Measurements from ENCODE around the gene IFRD1.

Gene IFRD1

DNA sequence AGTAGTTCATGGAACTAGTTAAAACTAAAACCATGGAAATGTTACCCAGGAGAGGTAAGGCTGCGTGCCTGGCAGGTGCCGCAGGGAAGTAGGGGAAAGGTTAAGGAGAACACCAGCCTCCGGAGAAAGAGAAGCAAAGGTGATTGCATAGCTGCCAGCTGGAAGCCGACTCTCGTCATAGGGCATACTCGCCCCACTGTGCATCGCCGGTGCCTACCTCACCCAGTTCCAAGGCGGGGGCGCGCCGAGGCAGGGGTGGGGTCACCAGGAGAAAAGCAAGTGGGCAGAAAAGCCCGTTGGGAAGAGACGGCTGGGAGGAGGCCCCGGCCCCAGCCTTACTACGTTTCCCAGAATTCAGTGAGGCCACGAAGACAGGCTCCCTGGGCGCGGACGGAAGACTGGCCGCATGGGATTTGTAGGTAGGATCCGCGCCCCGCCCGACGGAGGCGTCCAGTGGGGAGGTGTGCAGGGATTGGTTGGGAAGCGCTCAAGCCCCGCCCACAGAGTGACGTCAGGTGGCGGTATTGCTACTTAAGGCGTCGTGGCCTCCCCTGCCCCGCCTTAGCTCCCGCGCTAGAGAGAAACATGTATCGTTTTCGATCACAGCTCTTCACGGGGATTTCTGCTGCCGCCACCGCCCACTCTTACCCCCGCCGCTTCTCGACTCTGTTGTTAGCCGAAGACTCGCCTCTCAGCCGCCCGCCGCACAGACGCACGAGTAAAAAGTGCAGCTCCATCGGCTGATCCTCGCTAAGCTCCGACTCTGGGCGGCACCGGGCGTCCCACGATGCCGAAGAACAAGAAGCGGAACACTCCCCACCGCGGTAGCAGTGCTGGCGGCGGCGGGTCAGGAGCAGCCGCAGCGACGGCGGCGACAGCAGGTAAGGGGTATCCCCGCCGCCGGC lies at the start of gene IFRD1 (continued):
- TF ChIP-seq, protein P1, sequence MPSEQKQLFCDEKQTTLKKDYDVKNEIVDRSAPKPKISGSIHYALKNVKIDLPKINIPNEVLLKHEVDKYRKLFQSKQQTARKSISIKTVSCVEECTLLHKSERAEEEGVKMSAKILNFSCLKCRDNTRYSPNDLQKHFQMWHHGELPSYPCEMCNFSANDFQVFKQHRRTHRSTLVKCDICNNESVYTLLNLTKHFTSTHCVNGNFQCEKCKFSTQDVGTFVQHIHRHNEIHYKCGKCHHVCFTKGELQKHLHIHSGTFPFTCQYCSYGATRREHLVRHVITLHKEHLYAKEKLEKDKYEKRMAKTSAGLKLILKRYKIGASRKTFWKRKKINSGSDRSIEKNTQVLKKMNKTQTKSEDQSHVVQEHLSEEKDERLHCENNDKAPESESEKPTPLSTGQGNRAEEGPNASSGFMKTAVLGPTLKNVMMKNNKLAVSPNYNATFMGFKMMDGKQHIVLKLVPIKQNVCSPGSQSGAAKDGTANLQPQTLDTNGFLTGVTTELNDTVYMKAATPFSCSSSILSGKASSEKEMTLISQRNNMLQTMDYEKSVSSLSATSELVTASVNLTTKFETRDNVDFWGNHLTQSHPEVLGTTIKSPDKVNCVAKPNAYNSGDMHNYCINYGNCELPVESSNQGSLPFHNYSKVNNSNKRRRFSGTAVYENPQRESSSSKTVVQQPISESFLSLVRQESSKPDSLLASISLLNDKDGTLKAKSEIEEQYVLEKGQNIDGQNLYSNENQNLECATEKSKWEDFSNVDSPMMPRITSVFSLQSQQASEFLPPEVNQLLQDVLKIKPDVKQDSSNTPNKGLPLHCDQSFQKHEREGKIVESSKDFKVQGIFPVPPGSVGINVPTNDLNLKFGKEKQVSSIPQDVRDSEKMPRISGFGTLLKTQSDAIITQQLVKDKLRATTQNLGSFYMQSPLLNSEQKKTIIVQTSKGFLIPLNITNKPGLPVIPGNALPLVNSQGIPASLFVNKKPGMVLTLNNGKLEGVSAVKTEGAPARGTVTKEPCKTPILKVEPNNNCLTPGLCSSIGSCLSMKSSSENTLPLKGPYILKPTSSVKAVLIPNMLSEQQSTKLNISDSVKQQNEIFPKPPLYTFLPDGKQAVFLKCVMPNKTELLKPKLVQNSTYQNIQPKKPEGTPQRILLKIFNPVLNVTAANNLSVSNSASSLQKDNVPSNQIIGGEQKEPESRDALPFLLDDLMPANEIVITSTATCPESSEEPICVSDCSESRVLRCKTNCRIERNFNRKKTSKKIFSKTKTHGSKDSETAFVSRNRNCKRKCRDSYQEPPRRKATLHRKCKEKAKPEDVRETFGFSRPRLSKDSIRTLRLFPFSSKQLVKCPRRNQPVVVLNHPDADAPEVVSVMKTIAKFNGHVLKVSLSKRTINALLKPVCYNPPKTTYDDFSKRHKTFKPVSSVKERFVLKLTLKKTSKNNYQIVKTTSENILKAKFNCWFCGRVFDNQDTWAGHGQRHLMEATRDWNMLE (tag by site-specific recombination; conservative IDR thresholded peaks at IDR 0.05; ENCODE audit: low read depth), result no peak
- TF ChIP-seq ZNF239 (tag by site-specific recombination; IDR thresholded peaks at IDR 0.05) (no peak), OSR2 (tag by site-specific recombination; IDR thresholded peaks at IDR 0.05) (no peak), ZBTB26 (tag by site-specific recombination; optimal IDR thresholded peaks at IDR 0.05) (peak; percentile 74), ZBTB20 (tag by site-specific recombination; IDR thresholded peaks at IDR 0.05) (no peak), ZNF174 (tag by site-specific recombination; IDR thresholded peaks at IDR 0.05) (no peak), ZFP3 (tag by site-specific recombination; IDR thresholded peaks at IDR 0.05; ENCODE audit: low read depth) (0 out of 2 replicates have a peak, but pooled peaks have one; percentile 27), ZNF211 (tag by site-specific recombination; IDR thresholded peaks at IDR 0.05; ENCODE audit: low read depth) (no peak), ZNF10 (tag by site-specific recombination; IDR thresholded peaks at IDR 0.05) (0 out of 2 replicates have a peak, but pooled peaks have one; percentile 40), ZNF26 (tag by site-specific recombination; IDR thresholded peaks at IDR 0.05) (no peak), ZNF610 (tag by site-specific recombination; IDR thresholded peaks at IDR 0.05; ENCODE audit: borderline replicate concordance) (peak; percentile 39), ZNF521 (tag by site-specific recombination; IDR thresholded peaks at IDR 0.05) (no peak), ZNF214 (tag by site-specific recombination; IDR thresholded peaks at IDR 0.05; ENCODE audit: borderline replicate concordance) (no peak), YY2 (tag by site-specific recombination; IDR thresholded peaks at IDR 0.05) (no peak), ZNF354C (tag by site-specific recombination; IDR thresholded peaks at IDR 0.05; ENCODE audit: borderline replicate concordance, low read depth) (no peak), ZNF133 (tag by site-specific recombination; IDR thresholded peaks at IDR 0.05) (no peak), ZNF394 (tag by site-specific recombination; IDR thresholded peaks at IDR 0.05; ENCODE audit: borderline replicate concordance) (peak; percentile 35; the same call in 1 of the 2 replicates), ZFHX2 (tag by site-specific recombination; conservative IDR thresholded peaks at IDR 0.05) (peak; percentile 83), REPIN1 (tag by site-specific recombination; IDR thresholded peaks at IDR 0.05; ENCODE audit: low read depth) (0 out of 2 replicates have a peak, but pooled peaks have one; percentile 29), KLF16 (tag by site-specific recombination; IDR thresholded peaks at IDR 0.05) (peak; percentile 82), ZNF433 (tag by site-specific recombination; IDR thresholded peaks at IDR 0.05; ENCODE audit: low read depth) (no peak), ZFP69B (tag by site-specific recombination; IDR thresholded peaks at IDR 0.05) (no peak), ZNF248 (tag by site-specific recombination; IDR thresholded peaks at IDR 0.05) (no peak), ZNF654 (tag by site-specific recombination; IDR thresholded peaks at IDR 0.05; ENCODE audit: low read depth) (no peak), AEBP2 (tag by site-specific recombination; IDR thresholded peaks at IDR 0.05; ENCODE audit: borderline replicate concordance) (no peak), ZNF624 (tag by site-specific recombination; IDR thresholded peaks at IDR 0.05) (no peak), ZBTB17 (tag by site-specific recombination; IDR thresholded peaks at IDR 0.05) (no peak)
- TF ChIP-seq, protein P2, sequence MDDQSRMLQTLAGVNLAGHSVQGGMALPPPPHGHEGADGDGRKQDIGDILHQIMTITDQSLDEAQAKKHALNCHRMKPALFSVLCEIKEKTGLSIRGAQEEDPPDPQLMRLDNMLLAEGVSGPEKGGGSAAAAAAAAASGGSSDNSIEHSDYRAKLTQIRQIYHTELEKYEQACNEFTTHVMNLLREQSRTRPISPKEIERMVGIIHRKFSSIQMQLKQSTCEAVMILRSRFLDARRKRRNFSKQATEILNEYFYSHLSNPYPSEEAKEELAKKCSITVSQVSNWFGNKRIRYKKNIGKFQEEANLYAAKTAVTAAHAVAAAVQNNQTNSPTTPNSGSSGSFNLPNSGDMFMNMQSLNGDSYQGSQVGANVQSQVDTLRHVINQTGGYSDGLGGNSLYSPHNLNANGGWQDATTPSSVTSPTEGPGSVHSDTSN (CRISPR knock-in tag; IDR thresholded peaks at IDR 0.05), result no peak

All from HEK293 (cell line).